GM23248 (cell line): ENCODE measurements around the gene ZBTB17.

ENCODE experiments used
- EZH2 ChIP-seq: fragments of 200-600 bp; sonication (generic); IDR thresholded peaks from 2 replicates; pipeline ENCODE4 v1.6.1; 2018; ENCODE audit warnings: antibody characterized with exemption, mild to moderate bottlenecking; ENCODE audit not compliant: insufficient read depth, poor library complexity, severe bottlenecking
- EZH2phosphoT487 ChIP-seq: fragments of 200-600 bp; sonication (generic); IDR thresholded peaks from 2 replicates; pipeline ENCODE4 v1.6.1; 2018; ENCODE audit warnings: antibody characterized with exemption, moderate library complexity, mild to moderate bottlenecking, low read depth; ENCODE audit not compliant: insufficient read depth

- TF ChIP-seq EZH2 (no peak), EZH2phosphoT487 (no peak)
These were observed 17.8 kb downstream of the ZBTB17 start for GRCh38 chr1:15958111-15958510.
